ENCODE measurements around the gene CLRN1.

DNA sequence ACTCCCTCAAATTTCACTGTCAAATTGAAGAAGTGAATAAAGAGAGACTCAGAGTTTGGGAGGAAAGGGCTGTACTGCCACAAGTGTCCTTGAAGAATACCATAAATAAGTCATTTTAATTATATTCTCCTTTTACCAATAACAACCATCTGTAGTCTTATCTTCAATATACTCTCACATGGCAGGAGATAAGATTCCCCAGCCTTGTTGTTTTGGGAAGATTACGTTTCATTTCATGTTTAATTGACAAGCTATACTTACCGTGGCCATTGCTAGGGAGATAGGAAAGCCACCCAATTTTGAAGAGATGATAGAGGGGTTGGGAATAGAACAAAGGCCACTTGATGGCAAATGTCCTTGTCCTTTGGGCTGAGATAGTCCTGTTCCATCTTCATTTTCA is 69.5 kb downstream of the CLRN1 start:
- TF ChIP-seq EZH2phosphoT487 (IDR thresholded peaks at IDR 0.05; ENCODE audit: borderline replicate concordance, low read depth) (no peak), FOXM1 (IDR thresholded peaks at IDR 0.05; ENCODE audit: low read depth) (no peak), CHD2 (IDR thresholded peaks at IDR 0.05; ENCODE audit: low read length, partially characterized antibody) (no peak), EP300 (IDR thresholded peaks at IDR 0.05; ENCODE audit: borderline replicate concordance in 1 of 2, low read depth in 1 of 2, low read length in 1 of 2) (no peak), JUND (IDR thresholded peaks at IDR 0.05) (no peak), NRF1 (IDR thresholded peaks at IDR 0.05; ENCODE audit: low read depth, low read length) (no peak), GABPA (IDR thresholded peaks at IDR 0.05; ENCODE audit: low read depth) (no peak), RAD21 (IDR thresholded peaks at IDR 0.05; ENCODE audit: low read length) (no peak), RFX5 (IDR thresholded peaks at IDR 0.05; ENCODE audit: low read length) (no peak)
- TF ChIP-seq, protein P1, sequence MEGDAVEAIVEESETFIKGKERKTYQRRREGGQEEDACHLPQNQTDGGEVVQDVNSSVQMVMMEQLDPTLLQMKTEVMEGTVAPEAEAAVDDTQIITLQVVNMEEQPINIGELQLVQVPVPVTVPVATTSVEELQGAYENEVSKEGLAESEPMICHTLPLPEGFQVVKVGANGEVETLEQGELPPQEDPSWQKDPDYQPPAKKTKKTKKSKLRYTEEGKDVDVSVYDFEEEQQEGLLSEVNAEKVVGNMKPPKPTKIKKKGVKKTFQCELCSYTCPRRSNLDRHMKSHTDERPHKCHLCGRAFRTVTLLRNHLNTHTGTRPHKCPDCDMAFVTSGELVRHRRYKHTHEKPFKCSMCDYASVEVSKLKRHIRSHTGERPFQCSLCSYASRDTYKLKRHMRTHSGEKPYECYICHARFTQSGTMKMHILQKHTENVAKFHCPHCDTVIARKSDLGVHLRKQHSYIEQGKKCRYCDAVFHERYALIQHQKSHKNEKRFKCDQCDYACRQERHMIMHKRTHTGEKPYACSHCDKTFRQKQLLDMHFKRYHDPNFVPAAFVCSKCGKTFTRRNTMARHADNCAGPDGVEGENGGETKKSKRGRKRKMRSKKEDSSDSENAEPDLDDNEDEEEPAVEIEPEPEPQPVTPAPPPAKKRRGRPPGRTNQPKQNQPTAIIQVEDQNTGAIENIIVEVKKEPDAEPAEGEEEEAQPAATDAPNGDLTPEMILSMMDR (IDR thresholded peaks at IDR 0.05): no peak

Measured in SK-N-SH (cell line).